22Rv1 (cell line): ENCODE results near the gene DNAJC8.

ENCODE experiments used
- H3K27ac ChIP-seq: fragments of 450-650 bp; 2 replicates; pipeline ENCODE4 v1.5.1; 2017
- CTCF ChIP-seq: fragments of 450-650 bp; IDR thresholded peaks from 2 replicates; pipeline ENCODE4 v1.5.1; 2017; ENCODE audit warnings: mild to moderate bottlenecking
- ZFX ChIP-seq: fragments of 450-650 bp; IDR thresholded peaks from 2 replicates; pipeline ENCODE4 v1.6.1; 2017; ENCODE audit warnings: antibody characterized with exemption, borderline replicate concordance

Gene DNAJC8

GRCh38 chr1:28273216-28273860, 40.5 kb upstream of the DNAJC8 start:
- no peak overlapping the region for H3K27ac ChIP-seq
- TF ChIP-seq ZFX (no peak), CTCF (no peak)

- H3K27ac ChIP-seq: no peak overlapping the region
- no peak for TF ChIP-seq CTCF
- TF ChIP-seq ZFX: no peak
These were observed 39.5 kb upstream of the DNAJC8 start for GRCh38 chr1:28272215-28272852.

GRCh38 chr1:28269529-28269928, 36.7 kb upstream of the DNAJC8 start:
- no peak overlapping the region for H3K27ac ChIP-seq
- TF ChIP-seq CTCF: no peak
- no peak for TF ChIP-seq ZFX

- no peak overlapping the region for H3K27ac ChIP-seq
- TF ChIP-seq CTCF: no peak
- TF ChIP-seq ZFX: no peak
These were observed 34.8 kb upstream of the DNAJC8 start for GRCh38 chr1:28267633-28268032.

- H3K27ac ChIP-seq: no peak overlapping the region
- TF ChIP-seq ZFX: no peak
- no peak for TF ChIP-seq CTCF
These were observed 34.1 kb upstream of the DNAJC8 start for GRCh38 chr1:28266920-28267322.

GRCh38 chr1:28265577-28265976, 32.7 kb upstream of the DNAJC8 start:
- TF ChIP-seq ZFX (no peak), CTCF (no peak)
- H3K27ac ChIP-seq: no peak overlapping the region

GRCh38 chr1:28264897-28265296, 32.1 kb upstream of the DNAJC8 start:
- H3K27ac ChIP-seq: no peak overlapping the region
- TF ChIP-seq CTCF: no peak
- no peak for TF ChIP-seq ZFX
